MM.1S (cell line): ENCODE measurements around the gene FRYL.

Experiments used
- DNase-seq: peaks from one replicate; pipeline ENCODE4 v3.0.0-alpha.2; 2015
- H2AFZ ChIP-seq: fragments of 300-600 bp; sonication (generic); 2 replicates; pipeline ENCODE4 v1.6.0; 2016; ENCODE audit warnings: antibody characterized with exemption, low read length
- H3F3A ChIP-seq: fragments of 300-600 bp; sonication (generic); 2 replicates; pipeline ENCODE4 v1.6.1; 2016; ENCODE audit warnings: mild to moderate bottlenecking, antibody characterized with exemption, low read length, moderate library complexity, mixed read lengths; ENCODE audit not compliant: insufficient read depth
- H3K27ac ChIP-seq: fragments of 300-600 bp; sonication (generic); 2 replicates; pipeline ENCODE4 v1.5.1; 2016; ENCODE audit warnings: mild to moderate bottlenecking, low read length
- H3K27me3 ChIP-seq: fragments of 300-600 bp; sonication (generic); replicated peaks from 2 replicates; pipeline ENCODE4 v1.6.0; 2016; ENCODE audit warnings: low read length; ENCODE audit not compliant: insufficient read depth
- H3K36me3 ChIP-seq: fragments of 300-600 bp; sonication (generic); replicated peaks from 2 replicates; pipeline ENCODE4 v1.6.1; 2016; ENCODE audit warnings: mild to moderate bottlenecking, low read length, mixed read lengths; ENCODE audit not compliant: insufficient read depth
- H3K4me1 ChIP-seq: fragments of 300-600 bp; sonication (generic); 2 replicates; pipeline ENCODE4 v1.6.1; 2016; ENCODE audit warnings: low read length, mixed read lengths
- H3K4me2 ChIP-seq: fragments of 300-600 bp; sonication (generic); 2 replicates; pipeline ENCODE4 v1.6.0; 2016; ENCODE audit warnings: low read depth, low read length
- H3K4me3 ChIP-seq: fragments of 300-600 bp; sonication (generic); 2 replicates; pipeline ENCODE4 v1.5.1; 2016; ENCODE audit warnings: low read length, mixed read lengths
- H3K79me2 ChIP-seq: fragments of 300-600 bp; sonication (generic); 2 replicates; pipeline ENCODE4 v1.6.1; 2016; ENCODE audit warnings: mixed run types, low read length, mixed read lengths
- H3K9ac ChIP-seq: fragments of 300-600 bp; sonication (generic); 2 replicates; pipeline ENCODE4 v1.6.1; 2016; ENCODE audit warnings: low read length, mixed read lengths
- H3K9me2 ChIP-seq: fragments of 300-600 bp; sonication (generic); replicated peaks from 2 replicates; pipeline ENCODE4 v1.6.1; 2016; ENCODE audit warnings: mild to moderate bottlenecking, low read length, mixed read lengths; ENCODE audit not compliant: insufficient read depth
- H3K9me3 ChIP-seq: fragments of 300-600 bp; sonication (generic); replicated peaks from 2 replicates; pipeline ENCODE4 v1.6.1; 2016; ENCODE audit warnings: mild to moderate bottlenecking, low read length, mixed read lengths; ENCODE audit not compliant: insufficient read depth
- H4K20me1 ChIP-seq: fragments of 300-600 bp; sonication (generic); 2 replicates; pipeline ENCODE4 v1.6.1; 2016; ENCODE audit warnings: mild to moderate bottlenecking, low read length, moderate library complexity, mixed read lengths; ENCODE audit not compliant: insufficient read depth
- EZH2 ChIP-seq: fragments of 300-600 bp; sonication (generic); optimal IDR thresholded peaks from 2 replicates; pipeline ENCODE3; 2017; ENCODE audit warnings: low read depth, mild to moderate bottlenecking, antibody characterized with exemption, low read length, mixed read lengths
- EZH2phosphoT487 ChIP-seq: fragments of 300-600 bp; sonication (generic); IDR thresholded peaks from 2 replicates; pipeline ENCODE4 v1.6.1; 2018; ENCODE audit warnings: antibody characterized with exemption, low read length
- TF ChIP-seq, protein P1 (sequence below): fragments of 300-600 bp; sonication (generic); IDR thresholded peaks from 2 replicates; pipeline ENCODE4 v1.5.1; 2016; ENCODE audit warnings: antibody characterized with exemption, low read length, mixed read lengths

The FRYL gene

GRCh38 chr4:48787056-48787455 is 7.0 kb upstream of the FRYL start:
- H3K9me2 ChIP-seq: no peaks in the 10 kb centered on the region
- H3K4me3 ChIP-seq: no peak overlapping the region
- peaks cover 2% of the 10 kb centered on the region; the same call in 1 of the 2 replicates for H3F3A ChIP-seq
- H2AFZ ChIP-seq: no peak overlapping the region
- no peak overlapping the region for H3K27ac ChIP-seq
- no peaks in the 10 kb centered on the region for H3K27me3 ChIP-seq
- H4K20me1 ChIP-seq: no peaks in the 10 kb centered on the region
- no peaks in the 10 kb centered on the region for H3K4me1 ChIP-seq
- no peak overlapping the region for H3K9ac ChIP-seq
- no peaks in the 10 kb centered on the region for H3K36me3 ChIP-seq
- H3K9me3 ChIP-seq: no peaks in the 10 kb centered on the region
- no peak for TF ChIP-seq EZH2
- TF ChIP-seq, protein P1, sequence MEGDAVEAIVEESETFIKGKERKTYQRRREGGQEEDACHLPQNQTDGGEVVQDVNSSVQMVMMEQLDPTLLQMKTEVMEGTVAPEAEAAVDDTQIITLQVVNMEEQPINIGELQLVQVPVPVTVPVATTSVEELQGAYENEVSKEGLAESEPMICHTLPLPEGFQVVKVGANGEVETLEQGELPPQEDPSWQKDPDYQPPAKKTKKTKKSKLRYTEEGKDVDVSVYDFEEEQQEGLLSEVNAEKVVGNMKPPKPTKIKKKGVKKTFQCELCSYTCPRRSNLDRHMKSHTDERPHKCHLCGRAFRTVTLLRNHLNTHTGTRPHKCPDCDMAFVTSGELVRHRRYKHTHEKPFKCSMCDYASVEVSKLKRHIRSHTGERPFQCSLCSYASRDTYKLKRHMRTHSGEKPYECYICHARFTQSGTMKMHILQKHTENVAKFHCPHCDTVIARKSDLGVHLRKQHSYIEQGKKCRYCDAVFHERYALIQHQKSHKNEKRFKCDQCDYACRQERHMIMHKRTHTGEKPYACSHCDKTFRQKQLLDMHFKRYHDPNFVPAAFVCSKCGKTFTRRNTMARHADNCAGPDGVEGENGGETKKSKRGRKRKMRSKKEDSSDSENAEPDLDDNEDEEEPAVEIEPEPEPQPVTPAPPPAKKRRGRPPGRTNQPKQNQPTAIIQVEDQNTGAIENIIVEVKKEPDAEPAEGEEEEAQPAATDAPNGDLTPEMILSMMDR: no peak
- no peak for TF ChIP-seq EZH2phosphoT487
- H3K79me2 ChIP-seq: no peaks in the 10 kb centered on the region
- H3K4me2 ChIP-seq: no peak overlapping the region
- DNase-seq: no peak

DNA sequence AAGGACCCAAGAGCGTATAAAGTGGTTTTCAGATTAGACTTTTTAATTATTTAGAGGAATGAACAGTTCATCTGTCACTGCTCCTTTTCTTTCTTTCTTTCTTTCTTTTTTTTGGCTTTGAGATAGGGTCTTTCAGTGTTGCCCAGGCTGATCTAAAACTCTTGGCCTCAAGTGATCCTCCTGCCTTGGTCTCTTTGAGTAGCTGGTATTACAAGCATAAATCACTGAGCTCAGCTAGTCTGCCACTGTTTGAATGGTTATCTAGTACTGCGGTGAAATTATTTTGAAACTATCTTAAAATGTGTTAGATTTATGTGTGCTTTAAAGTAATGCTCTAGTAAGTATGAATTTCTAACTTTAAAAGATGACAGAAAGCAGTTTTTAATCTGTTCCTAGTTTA is 6.5 kb upstream of the FRYL start:
- no peaks in the 10 kb centered on the region for H3K9me3 ChIP-seq
- no peaks in the 10 kb centered on the region for H4K20me1 ChIP-seq
- TF ChIP-seq EZH2 (no peak), EZH2phosphoT487 (no peak)
- TF ChIP-seq, protein P1: no peak
- no peak overlapping the region for H3K4me3 ChIP-seq
- no peaks in the 10 kb centered on the region for H3K27me3 ChIP-seq
- no peak overlapping the region for H2AFZ ChIP-seq
- H3K9ac ChIP-seq: no peak overlapping the region
- H3K9me2 ChIP-seq: no peaks in the 10 kb centered on the region
- DNase-seq: no peak
- no peaks in the 10 kb centered on the region for H3K79me2 ChIP-seq
- no peaks in the 10 kb centered on the region for H3K36me3 ChIP-seq
- H3K4me2 ChIP-seq: no peak overlapping the region
- peaks cover 7% of the 10 kb centered on the region for H3F3A ChIP-seq
- no peak overlapping the region for H3K27ac ChIP-seq
- no peaks in the 10 kb centered on the region for H3K4me1 ChIP-seq

- no peak for TF ChIP-seq EZH2
- TF ChIP-seq, protein P1: no peak
- TF ChIP-seq EZH2phosphoT487: no peak
These were observed 5.2 kb upstream of the FRYL start for GRCh38 chr4:48785302-48785701.

More at GRCh38 chr4:48785302-48785701, 5.2 kb upstream of the FRYL start:
- no peak overlapping the region for H3K27ac ChIP-seq
- no peaks in the 10 kb centered on the region for H3K9me2 ChIP-seq
- H4K20me1 ChIP-seq: no peaks in the 10 kb centered on the region
- no peak overlapping the region for H2AFZ ChIP-seq
- H3K79me2 ChIP-seq: no peaks in the 10 kb centered on the region
- no peaks in the 10 kb centered on the region for H3K9me3 ChIP-seq
- H3K27me3 ChIP-seq: no peaks in the 10 kb centered on the region
- H3K4me1 ChIP-seq: no peaks in the 10 kb centered on the region
- no peak for DNase-seq
- no peaks in the 10 kb centered on the region for H3K36me3 ChIP-seq
- H3K4me2 ChIP-seq: no peak overlapping the region
- H3F3A ChIP-seq: peaks cover 8% of the 10 kb centered on the region
- no peak overlapping the region for H3K4me3 ChIP-seq
- H3K9ac ChIP-seq: no peak overlapping the region
